ENCODE measurements around the gene CCDC167. TPM values are rescaled to one million over a fixed set of nuclear protein-coding genes. Genes with fewer than 3 reads are reported as not detected.
"Not testable (repeated sequence)": the region's sequence is repeated elsewhere in the genome, so short reads cannot be mapped to it uniquely, and the experiment has no call there.

The CCDC167 gene
- polyA plus RNA-seq, 4 donors: 24.4 to 26.1 (median 25.4) TPM

DNA sequence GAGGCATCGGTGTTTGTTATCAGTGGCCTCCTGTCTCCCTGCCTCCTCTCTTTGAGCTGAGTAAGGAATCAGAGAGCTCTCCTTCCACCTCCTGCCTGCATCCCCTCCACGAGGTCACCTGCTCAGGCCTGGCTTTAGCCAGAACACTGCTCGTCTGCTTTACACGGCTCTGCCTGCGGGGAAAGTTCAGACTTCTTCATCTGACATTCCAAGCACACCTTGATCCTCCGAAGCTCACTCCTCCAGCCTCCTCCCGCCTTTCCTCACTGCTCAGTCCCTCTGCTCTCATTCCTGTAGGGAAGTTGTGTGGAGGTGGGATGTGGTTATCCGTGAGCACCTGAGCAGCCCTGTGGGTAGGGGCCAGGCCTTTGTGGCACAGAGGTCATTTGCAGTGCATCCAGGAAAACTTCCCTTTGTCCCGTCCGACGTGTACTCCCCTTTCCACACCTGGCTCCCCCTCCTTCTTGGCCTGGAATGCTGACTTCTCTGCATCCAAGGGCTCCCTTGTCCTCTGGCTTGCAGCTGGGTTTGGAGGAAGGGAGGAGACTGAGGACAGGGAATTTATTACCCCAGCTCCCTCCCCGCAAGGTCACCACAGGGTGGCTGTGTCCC, 12.8 kb upstream of the CCDC167 start:
- DNase-seq (ENCODE audit: low read depth in 4 of 4, low spot score in 3 of 4): no peak

DNA sequence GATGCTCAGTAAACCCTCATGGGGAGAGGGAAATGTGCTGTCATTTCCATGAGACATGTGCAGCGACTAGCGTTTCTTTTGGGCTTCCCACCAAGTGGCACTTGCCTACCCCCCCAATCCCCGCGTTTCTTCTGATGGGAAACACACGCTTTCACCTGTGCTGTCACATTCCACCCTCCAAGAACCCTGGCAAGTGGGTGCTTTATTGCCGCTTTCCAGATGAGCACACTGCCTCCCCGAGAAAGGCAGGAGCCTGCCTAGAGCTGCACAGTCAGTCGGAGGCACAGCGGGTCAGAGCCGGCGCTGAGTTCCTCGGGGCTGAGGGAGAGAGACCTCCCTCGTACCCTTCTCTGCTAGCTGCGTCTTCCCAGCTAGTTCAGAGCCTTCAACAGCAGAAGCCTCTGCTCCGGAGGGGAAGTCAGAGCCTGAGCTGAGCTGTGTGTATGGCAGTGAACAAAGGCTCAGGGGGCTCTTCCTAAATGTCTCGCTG, 12.3 kb upstream of the CCDC167 start:
- DNase-seq (ENCODE audit: low read depth in 4 of 4, low spot score in 3 of 4): no peak

DNA sequence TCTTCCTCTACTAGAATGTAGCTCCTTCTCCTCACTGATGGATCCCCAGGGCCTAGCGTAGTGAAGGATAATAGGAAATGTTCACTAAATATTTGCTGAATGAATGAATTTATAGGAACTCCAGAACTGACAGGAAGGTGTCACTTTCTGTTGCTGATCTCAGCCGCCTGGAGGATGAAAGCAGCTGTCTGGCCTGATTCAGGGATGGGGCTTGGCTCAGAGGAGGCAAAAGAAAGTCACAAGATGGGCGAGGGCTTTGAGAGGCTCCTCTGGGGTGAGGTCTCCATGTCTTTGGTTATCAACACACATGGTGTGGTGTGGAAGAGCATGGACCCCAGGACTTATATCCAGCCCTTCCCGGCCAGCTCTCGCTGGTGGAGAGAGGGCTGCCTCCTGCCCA, 11.5 kb upstream of the CCDC167 start:
- no peak for DNase-seq (ENCODE audit: low read depth in 4 of 4, low spot score in 3 of 4)

DNA sequence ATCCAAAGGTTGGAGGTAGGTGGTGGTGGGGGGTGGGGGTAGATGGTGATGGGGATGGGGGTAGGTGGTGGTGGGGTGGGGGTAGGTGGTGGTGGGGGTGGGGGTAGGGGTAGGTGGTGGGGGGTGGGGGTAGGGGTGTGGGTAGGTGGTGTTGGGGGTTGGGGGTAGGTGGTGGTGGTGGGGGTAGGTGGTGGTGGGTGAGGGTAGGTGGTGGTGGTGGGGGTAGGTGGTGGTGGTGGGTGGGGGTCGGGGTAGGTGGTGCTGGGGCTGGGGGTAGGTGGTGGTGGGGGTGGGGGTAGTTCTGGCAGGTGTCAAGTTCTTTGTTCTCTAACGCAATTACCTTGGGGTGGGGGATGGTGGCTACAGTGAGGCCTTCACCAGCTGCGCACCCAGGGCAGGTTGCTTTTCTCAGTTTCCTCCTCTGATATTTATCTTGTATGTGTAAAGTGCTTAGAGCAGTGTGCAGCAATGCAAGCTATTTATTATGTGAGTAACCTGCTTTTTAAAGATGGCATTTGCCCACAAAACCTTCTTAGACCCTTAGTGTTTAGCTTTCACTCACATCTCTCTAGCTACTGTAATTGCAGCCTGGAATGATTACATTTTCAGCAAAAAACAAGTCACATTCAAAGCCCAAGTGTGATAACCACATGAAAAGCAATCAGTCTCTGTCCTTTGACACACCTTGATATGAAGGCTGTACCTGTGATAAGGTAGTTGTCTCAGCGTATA, 8.2 kb upstream of the CCDC167 start:
- DNase-seq (ENCODE audit: low read depth in 4 of 4, low spot score in 3 of 4): no peak

DNA sequence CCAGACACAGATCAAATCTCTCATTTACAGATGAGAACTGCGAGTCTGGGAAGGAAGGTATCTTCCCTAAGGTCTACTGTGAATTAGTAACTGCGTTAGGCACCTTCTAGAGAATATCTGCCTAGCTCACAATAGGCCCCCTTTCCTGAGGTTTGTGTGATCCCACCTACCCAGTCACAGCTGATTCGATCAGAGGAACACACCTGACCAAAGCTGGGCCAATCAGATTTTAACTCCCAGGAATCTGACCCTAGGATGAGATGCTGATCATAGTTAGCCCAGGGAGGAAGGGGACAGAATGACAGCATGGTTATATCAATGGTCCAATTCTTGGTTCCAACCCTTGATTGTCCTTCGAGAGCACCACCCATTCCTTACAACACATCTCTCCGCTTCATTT, 7.4 kb upstream of the CCDC167 start:
- no peak for DNase-seq (ENCODE audit: low read depth in 4 of 4, low spot score in 3 of 4)

DNA sequence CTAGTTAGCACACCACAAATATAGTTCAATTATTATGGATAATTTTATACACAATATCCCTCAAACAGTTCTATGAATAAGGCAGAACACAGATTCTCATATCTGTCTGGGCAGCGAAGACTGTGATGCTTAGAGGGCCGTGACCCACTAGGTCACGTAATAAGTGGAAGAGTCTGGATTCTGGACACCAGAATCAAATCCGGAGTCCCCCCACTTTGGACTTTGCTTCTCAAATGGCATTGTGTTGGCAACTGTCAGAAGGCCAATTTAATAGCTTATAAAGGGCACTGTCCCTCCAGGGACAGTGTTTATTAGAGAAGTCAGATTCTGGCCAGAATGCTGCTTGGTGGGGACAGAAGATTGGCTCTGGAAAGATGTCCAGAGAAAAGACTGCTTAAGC, 6.8 kb upstream of the CCDC167 start:
- no peak for DNase-seq (ENCODE audit: low read depth in 4 of 4, low spot score in 3 of 4)

DNA sequence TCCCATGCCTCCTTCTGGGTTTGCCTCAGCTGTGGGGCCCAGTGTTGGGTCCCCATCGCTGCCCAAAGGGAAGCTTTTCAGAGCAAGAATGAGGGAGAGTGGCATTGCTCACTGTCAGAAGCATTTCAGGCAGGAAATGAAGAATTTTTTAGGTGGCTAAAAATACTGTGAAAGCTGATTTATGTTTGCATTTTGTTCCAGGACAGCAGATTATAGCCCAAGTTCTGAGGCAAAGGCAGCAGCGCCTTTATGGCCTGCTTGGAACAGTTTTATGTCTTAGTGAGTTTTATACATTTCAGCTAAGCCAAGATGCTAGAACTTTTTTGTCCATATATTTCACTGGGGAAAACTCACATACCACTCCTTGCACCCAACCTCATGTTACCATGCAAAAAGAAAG, 4.3 kb upstream of the CCDC167 start:
- DNase-seq (ENCODE audit: low read depth in 4 of 4, low spot score in 3 of 4): no peak

DNA sequence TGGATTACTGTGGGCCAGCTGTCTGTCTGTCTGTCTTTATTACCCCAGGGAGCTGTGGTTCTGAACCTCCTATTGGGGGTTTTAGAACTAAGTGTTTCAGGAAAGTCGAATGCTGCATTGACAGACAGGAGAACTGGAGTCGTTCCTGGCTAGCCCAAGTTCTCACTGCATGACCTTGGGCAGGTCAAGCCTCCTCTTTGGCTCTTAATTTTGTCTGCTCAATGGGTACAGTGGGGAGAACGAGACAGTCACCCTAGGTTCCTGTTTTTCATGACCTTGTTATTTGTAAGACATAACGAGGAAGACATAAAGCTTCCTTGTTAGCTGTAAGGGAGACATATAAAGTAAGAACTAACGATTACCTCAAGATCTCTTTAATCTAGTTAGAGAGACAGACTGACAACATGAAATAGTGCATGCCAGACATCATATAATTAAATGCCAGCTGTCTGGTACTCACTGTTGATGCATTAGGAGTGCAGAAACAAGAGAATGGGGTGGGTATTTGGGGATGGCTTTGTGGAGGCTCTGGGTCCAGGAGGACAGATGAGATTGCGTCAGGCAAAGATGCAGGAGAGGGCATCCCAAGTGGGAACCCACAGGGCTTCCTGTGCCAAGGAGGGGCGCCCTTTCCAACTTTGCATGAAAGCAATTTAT, 3.7 kb upstream of the CCDC167 start:
- no peak for DNase-seq (ENCODE audit: low read depth in 4 of 4, low spot score in 3 of 4)

DNA sequence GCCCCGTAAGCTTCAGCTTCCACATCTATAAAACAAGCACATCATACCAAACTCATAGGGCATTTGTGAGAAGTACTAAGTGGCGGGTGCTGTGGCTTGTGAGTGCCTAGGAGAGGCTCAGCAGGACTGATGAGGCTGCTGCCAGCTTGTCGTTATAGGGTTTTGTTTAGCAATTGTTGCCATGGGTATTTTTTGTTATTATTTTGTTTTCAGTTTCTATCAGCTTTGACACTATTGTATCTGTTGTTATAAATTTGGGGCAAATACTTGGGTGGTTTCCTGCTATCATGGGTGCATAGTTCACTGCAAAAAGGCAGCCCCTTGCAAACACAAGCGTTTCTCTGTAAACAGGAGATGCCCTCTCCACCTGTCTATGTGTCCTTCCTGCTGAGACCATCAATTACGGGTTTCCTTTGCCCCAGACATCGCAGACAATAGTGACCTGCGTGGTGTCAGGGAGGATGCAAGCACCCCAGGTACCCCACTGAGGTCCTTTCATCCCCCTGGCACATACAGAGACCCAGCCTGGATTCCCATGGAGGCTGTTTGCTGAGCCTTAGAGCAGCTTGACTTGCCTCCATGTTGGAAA, 3.1 kb upstream of the CCDC167 start:
- no peak for DNase-seq (ENCODE audit: low read depth in 4 of 4, low spot score in 3 of 4)

DNA sequence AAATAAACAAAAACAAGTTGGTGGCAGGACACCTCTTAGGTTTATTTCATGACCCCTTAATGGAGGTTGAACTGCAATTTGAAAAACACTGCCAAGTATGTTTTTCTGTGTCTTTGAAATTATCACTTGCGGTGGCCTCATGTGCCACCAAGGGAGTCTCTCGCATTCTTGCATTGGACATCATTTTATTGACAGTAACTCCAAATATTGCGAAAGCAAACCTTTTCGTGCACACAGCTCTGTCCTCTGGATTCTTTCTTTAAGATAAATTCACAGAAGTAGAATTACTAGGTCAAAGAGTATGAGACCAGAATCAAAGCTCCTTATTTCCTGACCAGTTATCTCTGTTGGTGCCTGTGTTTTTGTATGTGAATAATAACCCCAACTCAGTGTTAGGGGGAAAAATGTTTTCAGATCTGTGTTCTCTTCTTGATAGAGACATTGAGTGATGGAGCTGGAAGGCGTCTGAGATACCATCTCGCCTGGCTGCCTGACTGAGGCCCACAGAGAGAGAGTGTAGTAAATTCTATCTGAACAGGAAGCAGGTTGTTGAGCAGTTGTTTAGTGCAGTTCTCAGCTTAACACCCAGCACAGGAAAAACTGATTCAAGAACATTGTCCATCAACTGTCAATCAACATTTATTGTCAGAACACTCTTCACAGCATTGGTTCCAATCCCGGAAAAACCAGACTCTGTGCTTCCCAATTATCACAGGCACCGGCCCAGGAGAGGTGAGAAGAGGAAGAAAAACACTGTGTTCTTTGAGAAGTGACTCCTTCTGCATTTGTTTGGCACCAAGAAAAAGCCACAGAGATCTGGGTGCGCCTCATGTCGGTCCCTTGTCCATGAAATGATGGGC, 2.2 kb upstream of the CCDC167 start:
- DNase-seq (ENCODE audit: low read depth in 4 of 4, low spot score in 3 of 4): no peak

DNA sequence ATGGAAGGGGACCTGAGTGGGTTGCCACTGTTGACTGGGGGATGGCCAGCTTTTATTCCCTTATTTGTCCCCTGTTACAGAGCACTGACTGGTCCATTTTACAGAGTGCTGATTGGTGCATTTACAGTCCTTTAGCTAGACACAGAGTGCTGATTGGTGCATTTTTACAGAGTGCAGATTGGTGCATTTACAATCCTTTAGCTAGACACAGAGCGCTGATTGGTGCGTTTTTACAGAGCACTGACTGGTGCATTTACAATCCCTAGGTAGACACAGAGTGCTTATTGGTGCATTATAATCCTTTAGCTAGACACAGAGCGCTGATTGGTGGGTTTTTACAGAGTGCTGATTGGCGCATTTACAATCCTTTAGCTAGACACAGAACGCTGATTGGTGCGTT, 1.2 kb upstream of the CCDC167 start:
- not testable (repeated sequence) for DNase-seq (ENCODE audit: low read depth in 4 of 4, low spot score in 3 of 4)

DNA sequence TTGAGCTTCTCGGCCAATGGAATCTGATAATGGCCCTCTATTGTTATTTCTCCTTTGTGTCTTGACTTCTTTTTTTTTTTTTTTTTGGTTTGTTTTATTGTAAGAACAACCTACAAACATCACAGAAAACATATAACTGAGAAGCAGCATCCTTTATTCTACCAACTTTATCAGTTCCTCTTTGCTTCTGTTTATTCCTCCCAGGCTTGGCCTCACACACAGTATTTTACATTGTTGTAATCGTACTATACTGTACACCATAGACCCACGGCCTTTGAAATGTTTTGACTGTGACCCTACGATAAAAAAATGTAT, 558 bp upstream of the CCDC167 start:
- DNase-seq (ENCODE audit: low read depth in 4 of 4, low spot score in 3 of 4): no peak

DNA sequence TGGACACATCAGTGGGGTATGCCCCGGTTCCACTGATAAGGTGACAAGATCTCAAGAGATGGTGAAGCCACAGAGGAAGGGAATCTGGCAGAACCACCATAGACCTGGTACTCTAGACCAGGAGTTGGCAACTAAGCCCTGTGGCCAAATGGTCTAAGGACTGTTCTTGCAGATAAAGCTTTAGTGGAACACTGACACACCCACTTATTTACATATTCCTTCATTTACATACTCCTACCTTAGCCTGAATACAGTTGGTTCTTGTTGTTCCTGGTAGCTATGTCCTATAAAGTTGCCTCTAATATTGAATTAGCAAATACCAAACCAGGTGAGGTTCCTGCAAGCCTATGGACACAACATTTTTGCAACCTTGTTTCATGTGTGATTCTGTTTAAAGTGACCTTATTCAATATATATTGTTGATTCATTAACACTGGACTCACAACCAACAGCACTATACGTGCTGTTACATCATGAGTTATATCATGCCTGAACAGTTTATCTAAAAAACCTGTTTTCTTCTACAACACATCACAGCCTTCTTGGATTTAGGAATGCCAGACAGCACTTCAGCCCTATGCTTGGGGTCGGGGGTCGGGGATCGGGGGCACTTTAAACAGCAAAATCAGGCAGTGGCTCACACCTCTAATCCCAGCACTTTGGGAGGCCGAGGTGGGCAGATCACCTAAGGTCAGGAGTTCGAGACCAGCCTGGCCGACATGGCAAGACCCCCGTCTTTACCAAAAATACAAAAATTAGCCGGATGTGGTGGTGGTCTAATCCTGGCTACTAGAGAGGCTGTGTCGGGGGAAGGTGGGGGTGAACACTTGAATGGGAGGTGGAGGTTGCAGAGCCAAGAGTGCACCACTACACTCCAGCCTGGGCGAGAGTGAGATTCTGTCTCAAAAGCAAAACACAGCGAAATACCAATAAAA, 2.5 kb downstream of the CCDC167 start:
- no peak for DNase-seq (ENCODE audit: low read depth in 4 of 4, low spot score in 3 of 4)

DNA sequence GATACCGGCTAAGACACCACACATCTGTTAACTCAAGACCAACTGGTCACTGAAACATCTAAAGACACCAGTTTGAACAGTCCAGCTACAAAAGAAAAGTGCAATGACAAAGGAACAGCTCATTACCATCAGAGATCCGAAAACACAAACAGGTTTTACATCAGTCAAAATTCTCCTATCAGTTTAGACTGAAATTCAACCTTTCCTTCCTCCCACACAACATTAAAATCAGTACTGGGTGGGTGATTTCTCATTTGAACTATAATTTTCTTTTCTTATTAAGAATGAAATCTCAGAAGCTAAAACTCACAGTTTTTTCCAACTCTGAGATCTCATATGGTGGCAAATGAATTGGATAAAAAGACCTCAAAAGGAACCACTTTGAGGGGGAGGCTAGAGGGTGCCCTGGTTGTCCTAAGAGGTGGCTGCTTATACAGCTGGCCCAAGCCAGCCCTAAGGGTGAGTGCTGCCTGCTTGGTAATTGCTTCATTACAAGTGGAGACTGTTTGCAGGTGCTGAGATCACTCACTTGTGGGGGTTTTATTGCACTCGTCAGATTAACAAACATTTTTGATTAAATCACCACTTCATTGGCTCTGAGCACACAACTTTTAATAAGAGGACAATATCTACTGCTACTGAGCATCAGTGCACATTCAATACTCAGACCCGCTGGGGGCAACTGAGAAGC, 4.3 kb downstream of the CCDC167 start:
- no peak for DNase-seq (ENCODE audit: low read depth in 4 of 4, low spot score in 3 of 4)

DNA sequence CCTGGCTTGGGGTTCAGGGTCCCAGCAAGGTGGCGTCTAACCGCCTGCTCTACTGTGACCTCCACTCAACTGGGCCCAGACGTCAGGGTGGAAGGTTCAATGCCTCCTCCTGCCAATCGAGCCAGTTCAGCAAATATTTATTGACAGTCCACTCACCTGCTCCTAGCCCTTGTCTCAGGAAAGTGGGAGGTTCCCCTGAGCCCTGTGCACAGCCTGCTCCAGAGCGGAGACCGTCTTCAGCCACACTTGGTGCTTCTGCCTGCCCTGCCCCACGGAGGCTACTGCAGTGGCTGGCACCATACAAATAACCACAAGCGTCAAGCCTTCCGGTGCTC, 6.1 kb downstream of the CCDC167 start:
- no peak for DNase-seq (ENCODE audit: low read depth in 4 of 4, low spot score in 3 of 4)

DNA sequence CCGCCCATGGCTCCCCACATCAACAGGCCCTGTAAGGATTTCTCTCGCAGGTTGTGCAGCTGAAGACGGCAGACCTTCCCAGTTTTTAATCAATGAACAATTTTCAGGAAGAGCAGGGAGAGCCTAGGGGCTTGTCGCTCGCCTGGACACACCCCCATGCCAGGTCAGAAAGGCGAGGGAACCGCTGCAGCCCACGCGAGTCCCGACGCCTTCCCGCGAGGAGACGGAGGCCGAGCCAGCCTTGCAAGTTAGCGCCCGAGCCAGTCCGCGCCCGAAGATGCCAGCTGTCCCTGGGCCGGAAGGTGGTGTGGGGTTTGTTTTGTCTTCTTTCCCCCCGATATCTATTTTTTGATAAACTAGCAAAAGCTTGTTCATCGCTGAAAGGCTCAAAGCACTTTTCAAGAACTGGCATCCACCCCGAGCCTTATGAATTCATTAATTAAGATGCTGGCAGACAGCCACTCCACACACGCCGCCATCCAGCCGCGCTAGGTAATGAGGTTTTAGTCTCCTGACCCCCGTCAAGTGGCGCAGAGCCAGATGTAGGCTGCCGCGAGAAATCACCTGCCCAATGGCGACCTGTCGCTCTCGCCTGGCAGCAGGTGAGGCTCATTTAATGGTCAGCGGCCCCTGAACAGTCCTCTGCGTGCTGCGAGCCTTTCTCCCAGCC, 6.6 kb downstream of the CCDC167 start:
- DNase-seq (ENCODE audit: low read depth in 4 of 4, low spot score in 3 of 4): no peak

DNA sequence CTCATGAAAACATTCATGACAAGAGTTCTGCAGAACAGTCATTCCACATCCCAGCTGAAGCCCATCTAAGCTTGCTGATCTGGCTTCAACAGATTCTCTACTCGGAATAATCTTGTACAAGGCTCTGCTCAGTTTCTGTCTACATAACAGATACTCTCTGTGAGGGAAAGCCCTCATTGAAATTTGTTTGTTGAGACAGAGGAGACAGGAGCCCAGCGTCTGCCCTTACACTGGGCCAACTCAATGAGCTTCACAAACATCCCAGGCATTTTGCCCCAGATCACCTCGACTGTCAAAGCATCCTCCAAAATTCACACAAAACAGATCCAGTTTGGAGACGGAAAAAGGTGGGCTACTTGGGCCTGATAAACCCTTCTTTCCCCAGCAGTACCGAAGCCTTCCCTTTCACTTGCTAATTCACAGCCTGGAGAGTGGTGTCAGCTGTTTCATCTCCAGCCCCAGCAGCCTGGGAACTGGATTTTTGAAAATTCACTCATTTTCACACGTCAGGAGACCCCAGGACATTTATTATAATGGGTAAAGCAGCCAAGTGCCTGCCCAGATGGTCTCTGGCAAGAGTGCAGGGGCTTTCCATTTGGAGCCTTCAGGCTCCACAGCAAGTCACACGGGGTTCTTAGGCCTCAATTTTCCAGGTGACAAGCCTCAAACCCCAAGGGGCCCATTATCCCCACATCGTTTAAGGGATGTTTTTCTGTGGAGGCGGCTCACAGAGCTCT, 7.3 kb downstream of the CCDC167 start:
- no peak for DNase-seq (ENCODE audit: low read depth in 4 of 4, low spot score in 3 of 4)

DNA sequence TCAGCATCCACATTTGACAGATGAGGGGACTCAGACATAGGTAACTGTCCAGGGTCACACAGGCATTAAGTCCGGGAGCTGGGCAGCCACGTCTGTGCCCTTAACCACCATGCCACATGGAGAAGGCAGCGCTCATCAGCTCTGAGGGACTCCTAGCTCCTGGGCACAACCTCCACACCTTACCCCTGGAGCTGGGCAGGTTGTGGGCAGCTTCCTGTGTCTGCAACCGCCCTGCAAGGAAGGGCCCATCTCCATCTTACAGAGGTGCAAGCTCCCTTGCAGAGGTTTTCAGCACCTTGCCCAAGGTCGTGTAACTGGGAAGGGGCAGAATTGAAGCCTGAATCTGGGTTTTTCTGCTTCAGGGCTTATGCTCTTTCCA, 7.9 kb downstream of the CCDC167 start:
- no peak for DNase-seq (ENCODE audit: low read depth in 4 of 4, low spot score in 3 of 4)

Data from left renal pelvis (tissue), 4 donors.